ENCODE measurements around the gene IL31.
A peak's percentile ranks its signal among the peaks of the same experiment; 100 is the strongest.

Gene IL31

DNA sequence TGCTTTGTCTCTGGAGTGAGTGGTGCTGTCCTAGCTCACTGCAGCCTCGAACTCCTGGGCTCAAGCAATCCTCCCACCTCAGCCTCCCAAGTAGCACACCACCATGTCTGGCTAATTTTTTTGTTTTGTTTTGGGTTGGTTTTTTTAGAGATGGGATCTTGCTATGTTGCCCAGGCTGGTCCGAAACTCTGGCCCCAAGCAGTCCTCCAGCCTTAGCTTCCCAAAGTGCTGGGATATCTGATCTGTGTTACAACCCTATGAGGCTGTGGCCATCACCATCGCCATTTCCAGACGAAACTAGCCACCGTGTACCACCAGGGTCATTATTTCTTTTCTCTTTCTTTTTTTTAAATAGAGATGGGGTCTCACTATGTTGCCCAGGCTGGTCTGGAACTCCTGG, 2.6 kb downstream of the IL31 start:
- Histone ChIP-seq H3K27ac (ENCODE audit: low read depth, low read length, severe bottlenecking) (no peak overlapping the region), H3K9me3 (ENCODE audit: control insufficient read depth, low read length) (no peaks in the 10 kb centered on the region), H3K4me1 (ENCODE audit: control insufficient read depth, insufficient read depth, low read length, poor library complexity, severe bottlenecking) (peaks cover 3% of the 10 kb centered on the region), H3K4me3 (ENCODE audit: extremely low read depth, insufficient read depth, low read length, poor library complexity, severe bottlenecking) (no peak overlapping the region), H3K36me3 (ENCODE audit: control insufficient read depth, insufficient read depth, low read length) (no peaks in the 10 kb centered on the region)
- WGBS, 2 experiments (ENCODE audit: insufficient coverage in 2 of 2) = 60 to 83% methylated on average over 1 to 3 of the region's 5 CpGs

DNA sequence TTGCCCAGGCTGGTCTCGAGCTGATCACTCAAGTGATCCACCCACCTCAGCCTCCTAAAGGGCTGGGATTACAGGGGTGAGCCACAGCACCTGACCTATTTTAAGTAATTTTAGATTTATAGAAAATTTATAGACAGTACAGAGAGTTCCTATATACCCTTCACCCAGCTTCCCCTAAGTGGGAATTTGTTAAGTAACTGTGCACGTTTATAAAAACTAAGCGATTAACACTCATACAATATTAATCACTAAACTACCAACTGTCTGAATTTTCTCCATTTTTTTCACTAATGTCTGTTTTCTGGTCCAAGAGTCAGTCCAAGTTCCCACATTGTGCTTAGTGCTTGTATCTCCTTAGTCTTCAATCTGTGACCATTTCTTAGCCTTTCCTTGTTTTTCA, 5.5 kb downstream of the IL31 start:
- Histone ChIP-seq H3K36me3 (ENCODE audit: control insufficient read depth, insufficient read depth, low read length) (no peaks in the 10 kb centered on the region), H3K9me3 (ENCODE audit: control insufficient read depth, low read length) (no peaks in the 10 kb centered on the region), H3K27ac (ENCODE audit: low read depth, low read length, severe bottlenecking) (no peak overlapping the region), H3K4me1 (ENCODE audit: control insufficient read depth, insufficient read depth, low read length, poor library complexity, severe bottlenecking) (peaks cover 3% of the 10 kb centered on the region), H3K4me3 (ENCODE audit: extremely low read depth, insufficient read depth, low read length, poor library complexity, severe bottlenecking) (no peak overlapping the region)
- 100% methylated on average over 2 of the region's 3 CpGs; no CpG with 5 or more reads in 1 of the 2 experiments for WGBS, 2 experiments (ENCODE audit: insufficient coverage in 2 of 2)

DNA sequence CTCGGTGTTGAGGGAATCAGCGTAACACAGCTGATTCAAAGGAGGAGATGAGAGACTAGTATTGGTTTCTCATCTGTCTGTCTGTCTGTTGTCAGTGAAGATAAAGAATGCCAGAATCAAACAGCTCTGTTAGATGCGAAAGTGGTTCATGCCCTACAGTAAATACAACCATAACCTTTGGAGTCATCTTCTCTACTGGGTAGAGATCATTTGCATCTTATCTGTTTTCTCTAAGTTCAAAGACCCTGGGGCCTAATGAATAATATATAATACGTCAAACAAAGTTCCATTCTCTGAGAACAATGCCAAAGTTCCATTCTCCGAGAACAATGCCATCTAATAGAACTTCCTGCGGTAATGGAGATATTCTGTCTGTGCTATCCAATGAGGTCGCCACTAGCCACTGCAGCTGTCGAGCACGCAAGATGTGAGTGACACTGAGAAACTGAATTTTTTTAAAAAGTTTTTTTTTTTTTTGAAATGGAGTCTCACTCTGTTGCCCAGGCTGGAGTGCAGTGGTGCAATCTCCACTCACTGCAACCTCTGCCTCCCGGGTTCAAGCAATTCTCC, 6.6 kb downstream of the IL31 start:
- no peaks in the 10 kb centered on the region for H3K36me3 ChIP-seq (ENCODE audit: control insufficient read depth, insufficient read depth, low read length)
- no peaks in the 10 kb centered on the region for H3K9me3 ChIP-seq (ENCODE audit: control insufficient read depth, low read length)
- peaks cover 3% of the 10 kb centered on the region for H3K4me1 ChIP-seq (ENCODE audit: control insufficient read depth, insufficient read depth, low read length, poor library complexity, severe bottlenecking)
- H3K27ac ChIP-seq (ENCODE audit: low read depth, low read length, severe bottlenecking) = no peak overlapping the region
- no peak overlapping the region for H3K4me3 ChIP-seq (ENCODE audit: extremely low read depth, insufficient read depth, low read length, poor library complexity, severe bottlenecking)
- 97% methylated on average over 6 to 9 of the region's 10 CpGs for WGBS, 2 experiments (ENCODE audit: insufficient coverage in 2 of 2)

DNA sequence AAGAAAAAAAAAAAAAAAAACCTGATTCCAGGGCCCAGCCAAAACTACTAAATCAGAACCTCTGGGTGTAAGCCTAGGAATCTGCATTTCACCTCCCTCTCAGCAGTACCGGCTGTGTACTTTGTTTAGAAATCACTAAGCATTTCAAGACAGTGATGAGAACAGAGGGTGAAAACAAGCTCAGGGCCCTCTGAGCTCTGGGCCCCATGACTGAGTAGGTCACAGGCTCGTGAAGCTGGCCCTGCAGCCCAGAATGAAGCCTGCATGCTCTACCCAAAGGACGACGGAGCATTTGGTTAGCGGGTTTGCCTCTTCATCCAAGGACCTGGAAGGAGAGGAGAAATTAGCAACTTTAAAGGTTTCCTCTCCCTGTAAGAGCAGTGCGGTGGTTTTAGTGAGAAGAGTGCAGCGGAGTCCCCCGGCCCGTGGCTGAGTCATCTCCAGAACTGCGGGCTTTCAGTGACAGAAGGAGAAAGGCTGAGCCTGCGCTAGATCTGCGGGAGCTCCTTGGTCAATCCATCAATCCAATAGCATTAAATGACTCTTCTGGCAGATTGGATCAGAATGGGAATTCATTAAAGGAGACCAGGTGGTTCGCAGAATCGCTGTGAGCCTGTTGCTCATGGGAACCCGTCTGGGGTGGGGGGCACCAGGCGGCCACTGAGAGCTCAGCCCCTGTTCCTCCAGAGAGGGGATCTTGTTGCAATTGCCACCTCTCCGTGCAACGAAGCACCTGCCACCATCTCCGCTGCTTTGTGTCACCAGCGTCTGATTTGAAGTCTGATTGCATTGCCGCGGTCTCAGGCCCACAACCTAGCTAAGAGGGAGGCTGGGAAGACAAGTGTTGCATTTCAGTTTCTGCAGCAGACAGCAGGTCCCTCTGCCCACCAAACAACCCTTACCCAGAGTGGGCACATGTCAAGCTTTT, 7.3 kb downstream of the IL31 start:
- Histone ChIP-seq H3K27ac (ENCODE audit: low read depth, low read length, severe bottlenecking) (peak overlapping the region; percentile 29), H3K4me3 (ENCODE audit: extremely low read depth, insufficient read depth, low read length, poor library complexity, severe bottlenecking) (no peak overlapping the region), H3K9me3 (ENCODE audit: control insufficient read depth, low read length) (no peaks in the 10 kb centered on the region), H3K4me1 (ENCODE audit: control insufficient read depth, insufficient read depth, low read length, poor library complexity, severe bottlenecking) (peaks cover 3% of the 10 kb centered on the region), H3K36me3 (ENCODE audit: control insufficient read depth, insufficient read depth, low read length) (no peaks in the 10 kb centered on the region)
- WGBS, 2 experiments (ENCODE audit: insufficient coverage in 2 of 2) = 79 to 84% methylated on average over 13 to 18 of the region's 22 CpGs

DNA sequence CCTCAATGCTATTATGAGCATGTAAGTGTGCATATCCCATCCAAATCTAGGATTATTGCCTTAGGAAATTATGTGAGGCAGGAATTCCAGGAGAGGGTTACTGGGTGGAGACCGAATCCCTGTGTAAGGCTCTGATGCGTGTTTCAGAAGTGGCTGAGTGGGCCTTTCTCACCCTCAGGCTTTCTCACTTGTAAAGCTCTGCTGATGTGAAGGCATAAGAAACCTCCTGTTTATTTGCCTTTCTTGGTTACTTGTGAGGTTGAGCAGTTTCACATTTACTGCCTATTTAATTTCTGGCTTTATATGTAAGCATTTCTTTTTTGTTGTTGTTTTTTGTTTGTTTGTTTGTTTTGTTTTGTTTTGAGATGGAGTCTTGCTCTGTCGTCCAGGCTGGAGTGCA, 11.0 kb downstream of the IL31 start:
- Histone ChIP-seq H3K4me1 (ENCODE audit: control insufficient read depth, insufficient read depth, low read length, poor library complexity, severe bottlenecking) (peaks cover 3% of the 10 kb centered on the region), H3K9me3 (ENCODE audit: control insufficient read depth, low read length) (no peaks in the 10 kb centered on the region), H3K27ac (ENCODE audit: low read depth, low read length, severe bottlenecking) (no peak overlapping the region), H3K4me3 (ENCODE audit: extremely low read depth, insufficient read depth, low read length, poor library complexity, severe bottlenecking) (no peak overlapping the region), H3K36me3 (ENCODE audit: control insufficient read depth, insufficient read depth, low read length) (no peaks in the 10 kb centered on the region)
- 92 to 100% methylated on average over 1 to 2 of the region's 3 CpGs for WGBS, 2 experiments (ENCODE audit: insufficient coverage in 2 of 2)

DNA sequence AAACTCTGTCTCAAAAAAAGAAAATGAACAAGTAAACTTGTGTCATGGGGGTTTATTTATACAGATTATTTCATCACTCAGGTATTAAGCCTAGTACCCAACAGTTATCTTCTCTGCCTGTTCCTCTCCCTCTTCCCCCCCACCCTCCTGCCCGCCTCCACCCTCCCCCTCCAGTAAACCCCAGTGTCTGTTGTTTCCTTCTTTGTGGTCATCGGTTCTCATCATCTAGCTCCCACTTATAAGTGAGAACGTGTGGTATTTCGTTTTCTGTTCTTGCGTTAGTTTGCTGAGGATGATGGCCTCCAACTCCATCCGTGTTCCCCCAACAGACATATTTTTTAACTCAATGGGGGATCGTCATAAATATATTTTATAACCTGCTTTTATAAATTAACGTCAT, 12.3 kb downstream of the IL31 start:
- no peak overlapping the region for H3K4me3 ChIP-seq (ENCODE audit: extremely low read depth, insufficient read depth, low read length, poor library complexity, severe bottlenecking)
- H3K36me3 ChIP-seq (ENCODE audit: control insufficient read depth, insufficient read depth, low read length) = no peaks in the 10 kb centered on the region
- WGBS, 2 experiments (ENCODE audit: insufficient coverage in 2 of 2) = 98 to 100% methylated on average over 3 to 7 of the region's 8 CpGs
- H3K4me1 ChIP-seq (ENCODE audit: control insufficient read depth, insufficient read depth, low read length, poor library complexity, severe bottlenecking) = peaks cover 3% of the 10 kb centered on the region
- H3K27ac ChIP-seq (ENCODE audit: low read depth, low read length, severe bottlenecking) = no peak overlapping the region
- no peaks in the 10 kb centered on the region for H3K9me3 ChIP-seq (ENCODE audit: control insufficient read depth, low read length)

DNA sequence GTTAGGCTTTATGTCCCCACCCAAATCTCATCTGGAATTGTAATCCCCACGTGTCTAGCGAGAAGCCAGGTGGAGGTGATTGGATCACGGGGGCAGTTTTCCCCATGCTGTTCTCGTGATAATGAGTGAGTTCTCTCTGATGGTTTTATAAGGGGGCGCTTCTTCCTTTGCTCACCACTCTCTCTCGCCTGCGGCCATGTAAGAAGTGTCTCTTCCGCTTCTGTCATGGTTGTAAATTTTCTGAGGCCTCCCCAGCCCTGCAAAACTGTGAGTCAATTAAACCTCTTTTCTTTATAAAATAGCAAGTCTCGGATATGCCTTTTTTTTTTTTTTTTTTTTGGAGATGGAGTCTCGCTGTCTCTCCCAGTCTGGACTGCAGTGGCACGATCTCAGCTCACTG, 13.3 kb downstream of the IL31 start:
- Histone ChIP-seq H3K36me3 (ENCODE audit: control insufficient read depth, insufficient read depth, low read length) (no peaks in the 10 kb centered on the region), H3K9me3 (ENCODE audit: control insufficient read depth, low read length) (no peaks in the 10 kb centered on the region), H3K4me3 (ENCODE audit: extremely low read depth, insufficient read depth, low read length, poor library complexity, severe bottlenecking) (no peak overlapping the region), H3K4me1 (ENCODE audit: control insufficient read depth, insufficient read depth, low read length, poor library complexity, severe bottlenecking) (no peaks in the 10 kb centered on the region), H3K27ac (ENCODE audit: low read depth, low read length, severe bottlenecking) (no peak overlapping the region)
- 78 to 100% methylated on average over 1 to 4 of the region's 11 CpGs for WGBS, 2 experiments (ENCODE audit: insufficient coverage in 2 of 2)

DNA sequence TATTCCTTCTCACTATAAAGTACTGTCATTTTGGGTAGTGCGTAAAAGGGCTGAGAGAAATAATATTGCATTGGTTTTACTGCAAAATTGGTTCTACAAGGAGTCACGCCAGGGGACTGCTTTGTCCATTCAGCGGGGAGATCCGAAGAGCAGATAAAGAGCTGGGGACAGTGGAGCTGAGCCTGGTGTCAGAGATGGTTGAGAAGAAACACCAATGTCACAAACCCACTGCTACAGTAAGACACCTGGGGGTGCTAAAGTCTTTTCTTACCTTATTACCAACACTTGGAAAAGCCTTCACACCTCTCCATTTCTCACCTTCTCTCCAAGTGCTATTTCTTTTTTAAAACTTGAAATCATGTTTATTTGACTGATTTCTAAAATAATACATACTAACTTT, 14.1 kb downstream of the IL31 start:
- Histone ChIP-seq H3K4me3 (ENCODE audit: extremely low read depth, insufficient read depth, low read length, poor library complexity, severe bottlenecking) (no peak overlapping the region), H3K27ac (ENCODE audit: low read depth, low read length, severe bottlenecking) (no peak overlapping the region), H3K36me3 (ENCODE audit: control insufficient read depth, insufficient read depth, low read length) (no peaks in the 10 kb centered on the region), H3K9me3 (ENCODE audit: control insufficient read depth, low read length) (no peaks in the 10 kb centered on the region), H3K4me1 (ENCODE audit: control insufficient read depth, insufficient read depth, low read length, poor library complexity, severe bottlenecking) (no peaks in the 10 kb centered on the region)
- 67 to 94% methylated on average over 2 to 3 of the region's 4 CpGs for WGBS, 2 experiments (ENCODE audit: insufficient coverage in 2 of 2)

DNA sequence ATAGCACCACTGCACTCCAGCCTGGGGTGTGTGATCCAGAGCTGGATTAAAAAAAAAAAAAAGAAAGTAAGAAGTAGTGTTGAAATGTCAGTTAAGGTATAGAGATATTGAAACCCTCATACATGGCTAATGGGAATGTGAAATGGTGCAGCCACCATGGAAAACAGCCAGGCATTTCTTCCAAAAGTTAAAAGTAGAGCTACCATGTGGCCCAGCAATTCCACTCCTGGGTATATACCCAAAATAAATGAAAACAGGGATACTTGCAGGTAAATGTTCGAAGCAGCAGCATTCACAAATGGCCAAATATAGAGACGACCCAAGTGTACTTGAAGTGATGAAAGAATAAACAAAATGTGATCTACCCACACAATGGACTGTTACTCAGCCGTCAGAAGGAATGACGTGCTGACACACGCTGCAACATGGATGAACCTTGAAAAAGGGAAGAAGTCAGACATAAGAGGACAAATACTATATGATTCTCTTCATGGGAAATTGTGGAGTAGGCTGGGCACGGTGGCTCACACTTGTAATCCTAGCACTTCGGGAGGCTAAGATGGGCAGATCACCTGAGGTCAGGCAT, 15.2 kb downstream of the IL31 start:
- Histone ChIP-seq H3K9me3 (ENCODE audit: control insufficient read depth, low read length) (no peaks in the 10 kb centered on the region), H3K36me3 (ENCODE audit: control insufficient read depth, insufficient read depth, low read length) (no peaks in the 10 kb centered on the region), H3K4me1 (ENCODE audit: control insufficient read depth, insufficient read depth, low read length, poor library complexity, severe bottlenecking) (no peaks in the 10 kb centered on the region), H3K27ac (ENCODE audit: low read depth, low read length, severe bottlenecking) (no peak overlapping the region), H3K4me3 (ENCODE audit: extremely low read depth, insufficient read depth, low read length, poor library complexity, severe bottlenecking) (no peak overlapping the region)
- 90 to 98% methylated on average over 5 to 6 of the region's 7 CpGs for WGBS, 2 experiments (ENCODE audit: insufficient coverage in 2 of 2)

DNA sequence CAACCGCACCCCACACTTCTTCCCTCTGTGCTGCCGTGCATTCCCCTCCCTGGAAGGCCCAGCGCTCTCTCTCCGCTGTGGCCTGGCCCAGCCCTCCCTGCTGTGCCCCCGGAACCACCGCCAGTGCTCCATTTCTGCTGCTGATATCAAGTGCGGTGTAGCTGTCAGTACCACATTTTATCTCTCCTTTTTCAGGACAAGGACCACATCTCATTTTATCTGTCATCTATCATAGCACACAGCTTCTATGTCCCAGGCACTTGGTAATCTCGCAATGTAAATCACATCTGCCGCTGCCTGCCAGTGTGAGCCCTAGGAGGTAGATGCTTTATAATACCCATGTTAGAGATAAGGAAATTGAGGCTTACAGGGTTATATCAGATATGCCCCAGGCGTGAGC, 18.3 kb downstream of the IL31 start:
- no peaks in the 10 kb centered on the region for H3K4me1 ChIP-seq (ENCODE audit: control insufficient read depth, insufficient read depth, low read length, poor library complexity, severe bottlenecking)
- H3K36me3 ChIP-seq (ENCODE audit: control insufficient read depth, insufficient read depth, low read length) = no peaks in the 10 kb centered on the region
- H3K9me3 ChIP-seq (ENCODE audit: control insufficient read depth, low read length) = no peaks in the 10 kb centered on the region
- 67 to 86% methylated on average over 5 to 7 of the region's 10 CpGs for WGBS, 2 experiments (ENCODE audit: insufficient coverage in 2 of 2)
- H3K27ac ChIP-seq (ENCODE audit: low read depth, low read length, severe bottlenecking) = no peak overlapping the region
- H3K4me3 ChIP-seq (ENCODE audit: extremely low read depth, insufficient read depth, low read length, poor library complexity, severe bottlenecking) = no peak overlapping the region

DNA sequence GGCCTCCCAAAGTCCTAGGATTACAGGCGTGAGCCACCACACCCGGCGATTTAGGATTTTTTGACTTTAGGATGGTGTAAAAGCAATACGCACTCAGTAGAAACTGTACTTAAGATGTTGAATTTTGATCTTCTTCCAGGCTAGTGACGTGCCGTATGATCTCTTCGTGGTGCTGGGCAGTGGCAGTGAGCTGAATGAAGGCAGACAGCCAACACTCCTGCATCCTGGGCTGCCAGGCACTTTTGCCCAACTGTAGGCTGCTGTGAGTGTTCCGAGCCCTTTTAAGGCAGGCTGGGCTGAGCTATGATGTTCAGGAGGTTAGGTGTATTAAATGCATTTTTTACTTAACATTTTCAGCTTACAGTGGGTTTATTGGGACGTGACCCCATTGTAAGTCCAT, 21.3 kb downstream of the IL31 start:
- Histone ChIP-seq H3K4me3 (ENCODE audit: extremely low read depth, insufficient read depth, low read length, poor library complexity, severe bottlenecking) (no peak overlapping the region), H3K9me3 (ENCODE audit: control insufficient read depth, low read length) (no peaks in the 10 kb centered on the region), H3K36me3 (ENCODE audit: control insufficient read depth, insufficient read depth, low read length) (no peaks in the 10 kb centered on the region), H3K27ac (ENCODE audit: low read depth, low read length, severe bottlenecking) (no peak overlapping the region), H3K4me1 (ENCODE audit: control insufficient read depth, insufficient read depth, low read length, poor library complexity, severe bottlenecking) (no peaks in the 10 kb centered on the region)
- 89 to 96% methylated on average over 7 to 8 of the region's 9 CpGs for WGBS, 2 experiments (ENCODE audit: insufficient coverage in 2 of 2)

All from mesodermal cell (in vitro differentiated cells).